Naive B cell (primary cell): ENCODE measurements around the gene TRUB1. TPM values are rescaled to one million over a fixed set of nuclear protein-coding genes. Genes with fewer than 3 reads are reported as not detected.

ENCODE experiments used
- polyA plus RNA-seq, 6 donors: library from polyadenylated mRNA; unstranded; fragments of 300-500 nt; fragmentation: Illumina TruSeq; gene quantifications; one replicate each; pipeline ENCODE4 v1.2.3, GENCODE V29; 2021; ENCODE audit warnings: low read depth in 6 of 6

TRUB1 gene
- polyA plus RNA-seq, 6 donors from 2014 or later: 12.2 to 23.5 (median 13.5) TPM

Other genes with a start within 250 kb of the TRUB1 start
- 10 to 100 TPM in 3 of 6 donors, 1 to 10 TPM in 3; 5.4 to 11.9 (median 9.0) TPM for gene FHIP2A, start 116.4 kb upstream of the TRUB1 start, polyA plus RNA-seq
- gene ATRNL1, start 155.2 kb downstream of the TRUB1 start, polyA plus RNA-seq: 1 to 10 TPM in 1 of 6 donors, under 1 TPM in 3, not detected in 2; 0.03 to 1.7 (median 0.49) TPM